Measurements from ENCODE around the gene BTK.

BTK gene

GRCh38 chrX:101394372-101394771, 8.4 kb upstream of the BTK start:
- Histone ChIP-seq H3K27me3 (ENCODE audit: control insufficient read depth, low read length) (no peaks in the 10 kb centered on the region), H3K4me1 (ENCODE audit: control insufficient read depth, low read length) (peaks cover 31% of the 10 kb centered on the region), H3K79me2 (ENCODE audit: control insufficient read depth, low read length) (peaks cover 43% of the 10 kb centered on the region), H3K4me3 (ENCODE audit: low read length) (no peak overlapping the region), H3K27ac (ENCODE audit: low read depth, low read length) (peak overlapping the region; percentile 90), H3K9me3 (ENCODE audit: control insufficient read depth, insufficient read depth, low read length) (no peaks in the 10 kb centered on the region), H3K9me2 (replicated peaks; ENCODE audit: control insufficient read depth, low read length) (no peaks in the 10 kb centered on the region), H4K20me1 (ENCODE audit: control insufficient read depth, insufficient read depth, low read depth, low read length) (no peaks in the 10 kb centered on the region), H3K36me3 (ENCODE audit: control insufficient read depth, low read length) (peaks cover 57% of the 10 kb centered on the region), H3F3A (ENCODE audit: control insufficient read depth, insufficient read depth) (peaks cover 72% of the 10 kb centered on the region), H3K4me2 (ENCODE audit: low read length) (peak overlapping the region; percentile 96; the same call in 1 of the 2 replicates)
- no peak for TF ChIP-seq EZH2phosphoT487 (IDR thresholded peaks at IDR 0.05; ENCODE audit: borderline replicate concordance, low read length)
- TF ChIP-seq CTCF (IDR thresholded peaks at IDR 0.05; ENCODE audit: low read depth, low read length, poor library complexity, severe bottlenecking), result no peak

GRCh38 chrX:101393530-101394305, 7.7 kb upstream of the BTK start:
- Histone ChIP-seq H3K9me2 (replicated peaks; ENCODE audit: control insufficient read depth, low read length) (no peaks in the 10 kb centered on the region), H3K4me3 (ENCODE audit: low read length) (peak overlapping the region; percentile 90; the same call in 1 of the 2 replicates), H3K27ac (ENCODE audit: low read depth, low read length) (peak overlapping the region; percentile 90), H3F3A (ENCODE audit: control insufficient read depth, insufficient read depth) (peaks cover 69% of the 10 kb centered on the region), H3K27me3 (ENCODE audit: control insufficient read depth, low read length) (no peaks in the 10 kb centered on the region), H4K20me1 (ENCODE audit: control insufficient read depth, insufficient read depth, low read depth, low read length) (no peaks in the 10 kb centered on the region), H3K9me3 (ENCODE audit: control insufficient read depth, insufficient read depth, low read length) (no peaks in the 10 kb centered on the region), H3K4me2 (ENCODE audit: low read length) (peak overlapping the region; percentile 96), H3K4me1 (ENCODE audit: control insufficient read depth, low read length) (peaks cover 34% of the 10 kb centered on the region), H3K36me3 (ENCODE audit: control insufficient read depth, low read length) (peaks cover 57% of the 10 kb centered on the region), H3K79me2 (ENCODE audit: control insufficient read depth, low read length) (peaks cover 44% of the 10 kb centered on the region)
- no peak for TF ChIP-seq EZH2phosphoT487 (IDR thresholded peaks at IDR 0.05; ENCODE audit: borderline replicate concordance, low read length)
- TF ChIP-seq CTCF (IDR thresholded peaks at IDR 0.05; ENCODE audit: low read depth, low read length, poor library complexity, severe bottlenecking), result no peak

GRCh38 chrX:101391831-101392230, 5.8 kb upstream of the BTK start:
- Histone ChIP-seq H3K36me3 (ENCODE audit: control insufficient read depth, low read length) (peaks cover 53% of the 10 kb centered on the region), H3K4me2 (ENCODE audit: low read length) (peak overlapping the region; percentile 96), H3K9me3 (ENCODE audit: control insufficient read depth, insufficient read depth, low read length) (no peaks in the 10 kb centered on the region), H3K79me2 (ENCODE audit: control insufficient read depth, low read length) (peaks cover 45% of the 10 kb centered on the region), H3K27ac (ENCODE audit: low read depth, low read length) (peak overlapping the region; percentile 90), H3F3A (ENCODE audit: control insufficient read depth, insufficient read depth) (peaks cover 52% of the 10 kb centered on the region), H3K4me3 (ENCODE audit: low read length) (peak overlapping the region; percentile 90), H4K20me1 (ENCODE audit: control insufficient read depth, insufficient read depth, low read depth, low read length) (no peaks in the 10 kb centered on the region), H3K4me1 (ENCODE audit: control insufficient read depth, low read length) (peaks cover 38% of the 10 kb centered on the region), H3K9me2 (replicated peaks; ENCODE audit: control insufficient read depth, low read length) (no peaks in the 10 kb centered on the region), H3K27me3 (ENCODE audit: control insufficient read depth, low read length) (no peaks in the 10 kb centered on the region)
- TF ChIP-seq EZH2phosphoT487 (IDR thresholded peaks at IDR 0.05; ENCODE audit: borderline replicate concordance, low read length), result no peak
- TF ChIP-seq CTCF (IDR thresholded peaks at IDR 0.05; ENCODE audit: low read depth, low read length, poor library complexity, severe bottlenecking), result no peak
